NCI-H526 (cell line): ENCODE data around the gene ARID3A.
A peak's percentile ranks its signal among the peaks of the same experiment; 100 is the strongest.

Source experiments
- DNase-seq, 2 experiments: peaks; one replicate each; lab custom pipeline; 2025; lab: John Stamatoyannopoulos, UW

Gene ARID3A

GRCh38 chr19:912181-913079 lies 13.4 kb upstream of the ARID3A start:
- DNase-seq, result no peak

GRCh38 chr19:913080-913748 lies 12.6 kb upstream of the ARID3A start, which contains the start of gene R3HDM4:
Gene R3HDM4, minus strand, starts transcription at chr19:913219. Its CDS starts 62 bp downstream, at chr19:913157.
- peak in 1 of 2 experiments; percentile 58 for DNase-seq

- DNase-seq, result peak in 1 of 2 experiments; percentile 71
These were observed 9.1 kb upstream of the ARID3A start for GRCh38 chr19:916645-917322.

- DNase-seq, result peak in 1 of 2 experiments; percentile 76
These were observed 8.3 kb upstream of the ARID3A start, which contains the start of gene KISS1R for GRCh38 chr19:917323-918151. Gene KISS1R, plus strand, starts transcription at chr19:917333. Its CDS starts 170 bp downstream, at chr19:917503.

DNA sequence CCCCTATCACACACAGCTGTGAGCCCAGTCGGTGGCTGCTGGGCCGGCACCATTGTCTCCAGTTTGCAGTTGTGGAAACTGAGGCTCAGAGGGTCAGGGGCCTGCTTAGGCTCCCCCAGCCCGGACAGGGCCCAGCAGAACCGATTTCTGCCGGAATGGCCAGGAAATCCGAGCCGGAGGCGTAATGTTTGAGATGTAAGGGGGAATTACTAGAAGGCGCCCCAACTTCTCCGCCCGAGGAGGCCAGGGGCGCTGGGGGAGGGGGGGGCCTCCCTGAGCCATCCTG lies 7.7 kb upstream of the ARID3A start:
- DNase-seq, result no peak

DNA sequence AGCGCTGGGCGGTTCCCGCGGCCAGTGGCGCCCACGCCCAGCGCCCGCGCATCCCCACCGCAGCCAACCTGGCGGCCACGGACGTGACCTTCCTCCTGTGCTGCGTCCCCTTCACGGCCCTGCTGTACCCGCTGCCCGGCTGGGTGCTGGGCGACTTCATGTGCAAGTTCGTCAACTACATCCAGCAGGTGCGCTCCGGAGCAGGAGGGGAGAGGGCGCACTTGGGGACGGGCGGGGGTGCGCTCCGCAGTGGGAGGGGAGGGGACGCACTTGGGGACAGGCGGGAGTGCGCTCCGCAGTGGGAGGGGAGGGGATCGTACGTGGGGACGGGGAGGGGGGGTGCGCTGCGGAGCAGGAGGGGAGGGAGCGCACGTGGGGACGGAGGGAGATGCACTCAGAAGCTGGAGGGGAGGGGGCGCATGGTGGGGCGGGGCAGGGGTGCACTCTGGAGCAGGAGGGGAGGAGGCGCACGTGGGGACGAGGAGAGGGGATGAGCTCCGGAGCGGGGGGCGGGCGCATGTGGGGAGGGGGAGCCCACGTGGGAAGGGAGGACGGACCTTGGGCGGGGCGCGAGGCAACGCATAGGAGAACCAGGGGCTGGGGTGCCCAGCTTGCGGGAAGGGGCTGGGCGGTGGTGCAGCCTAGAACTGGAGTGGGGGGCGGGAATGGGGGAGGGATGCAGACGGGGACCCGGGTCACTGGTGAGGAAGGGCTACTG lies 7.2 kb upstream of the ARID3A start:
- peak in 1 of 2 experiments; percentile 80 for DNase-seq

- peak in 1 of 2 experiments; percentile 81 for DNase-seq
These were observed 6.4 kb upstream of the ARID3A start for GRCh38 chr19:919199-920050.

- peak in 1 of 2 experiments; percentile 77 for DNase-seq
These were observed 5.6 kb upstream of the ARID3A start for GRCh38 chr19:920051-920864.

GRCh38 chr19:924553-925086 lies 1.2 kb upstream of the ARID3A start:
- peak in 1 of 2 experiments; percentile 28 for DNase-seq

GRCh38 chr19:925087-925525 lies 729 bp upstream of the ARID3A start:
- peak in 1 of 2 experiments; percentile 52 for DNase-seq

DNA sequence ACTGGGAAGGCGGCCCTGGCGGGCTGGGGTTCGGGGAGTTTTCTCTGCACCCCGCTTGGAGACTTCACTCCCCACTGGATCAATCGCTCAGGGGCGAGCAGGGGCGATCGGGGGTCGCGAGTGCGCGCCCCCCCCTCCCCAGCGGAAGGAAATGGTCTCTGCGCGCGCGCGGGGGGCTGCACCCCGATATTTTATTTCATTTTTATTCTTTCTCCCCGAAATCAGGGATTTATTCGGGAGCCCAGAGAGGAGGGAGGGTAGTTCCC lies 421 bp downstream of the ARID3A start:
- no peak for DNase-seq

GRCh38 chr19:926589-927350 lies 935 bp downstream of the ARID3A start:
- peak in 1 of 2 experiments; percentile 56 for DNase-seq

- no peak for DNase-seq
These were observed 1.5 kb downstream of the ARID3A start for GRCh38 chr19:927351-927779.

DNA sequence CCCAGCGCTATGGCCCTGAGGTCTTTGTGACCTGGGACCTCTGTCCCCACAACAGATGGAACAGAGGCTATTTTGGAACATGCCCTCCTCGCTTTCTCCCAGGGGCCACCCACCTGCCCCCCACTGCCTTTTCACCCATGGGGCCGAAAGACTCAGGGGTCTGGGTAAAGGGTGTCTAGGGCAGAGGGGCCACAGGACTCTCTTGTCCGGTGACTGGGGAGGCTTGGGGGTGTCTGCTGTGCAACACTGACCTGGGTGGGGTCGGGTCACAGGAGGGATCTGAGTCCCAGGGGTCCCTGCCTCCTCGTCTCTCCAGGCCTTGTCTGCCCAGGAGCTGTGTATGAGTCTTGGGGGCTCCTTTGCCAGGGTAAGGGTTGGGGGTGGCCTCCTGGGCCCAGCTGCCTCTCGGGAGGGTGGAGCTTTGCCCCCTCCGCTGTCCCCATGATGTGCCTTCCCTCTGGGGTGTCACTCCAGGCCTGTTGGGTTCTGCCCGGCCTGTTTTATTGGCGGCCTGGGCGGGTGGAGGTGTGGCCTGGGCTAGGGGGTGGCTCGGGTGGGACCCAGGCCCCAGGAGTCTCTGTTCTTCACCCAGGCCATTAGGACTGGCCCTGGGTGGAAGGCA lies 2.1 kb downstream of the ARID3A start:
- DNase-seq, result peak in 1 of 2 experiments; percentile 24

GRCh38 chr19:928471-929202 lies 2.8 kb downstream of the ARID3A start:
- DNase-seq, result peak in 1 of 2 experiments; percentile 41

DNA sequence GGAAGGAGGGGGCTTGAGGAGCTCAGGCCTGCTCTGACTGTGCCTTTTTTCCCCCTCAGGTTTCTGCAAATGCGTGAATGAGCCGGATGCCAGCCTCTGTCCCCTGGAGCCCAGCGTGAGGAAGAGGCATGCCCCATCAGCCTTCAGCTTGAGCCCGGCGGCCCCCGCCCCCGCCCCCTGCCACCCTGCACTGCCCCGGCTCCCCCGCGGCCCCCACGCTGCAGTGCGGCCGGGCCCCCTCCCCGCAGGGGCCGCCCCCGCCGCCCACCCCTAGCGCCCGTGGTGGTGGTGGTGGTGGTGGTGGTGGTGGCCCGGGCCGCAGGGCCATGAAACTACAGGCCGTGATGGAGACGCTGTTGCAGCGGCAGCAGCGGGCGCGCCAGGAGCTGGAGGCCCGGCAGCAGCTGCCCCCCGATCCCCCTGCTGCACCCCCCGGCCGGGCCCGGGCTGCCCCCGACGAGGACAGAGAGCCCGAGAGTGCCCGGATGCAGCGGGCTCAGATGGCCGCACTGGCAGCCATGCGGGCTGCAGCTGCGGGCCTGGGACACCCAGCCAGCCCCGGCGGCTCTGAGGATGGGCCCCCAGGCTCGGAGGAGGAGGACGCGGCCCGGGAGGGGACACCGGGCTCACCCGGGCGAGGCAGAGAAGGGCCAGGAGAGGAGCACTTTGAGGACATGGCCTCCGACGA lies 3.5 kb downstream of the ARID3A start:
- no peak for DNase-seq
